ENCODE measurements around the gene TMEM161B.
"Not testable (repeated sequence)": the region's sequence is repeated elsewhere in the genome, so short reads cannot be mapped to it uniquely, and the experiment has no call there.

TMEM161B gene

DNA sequence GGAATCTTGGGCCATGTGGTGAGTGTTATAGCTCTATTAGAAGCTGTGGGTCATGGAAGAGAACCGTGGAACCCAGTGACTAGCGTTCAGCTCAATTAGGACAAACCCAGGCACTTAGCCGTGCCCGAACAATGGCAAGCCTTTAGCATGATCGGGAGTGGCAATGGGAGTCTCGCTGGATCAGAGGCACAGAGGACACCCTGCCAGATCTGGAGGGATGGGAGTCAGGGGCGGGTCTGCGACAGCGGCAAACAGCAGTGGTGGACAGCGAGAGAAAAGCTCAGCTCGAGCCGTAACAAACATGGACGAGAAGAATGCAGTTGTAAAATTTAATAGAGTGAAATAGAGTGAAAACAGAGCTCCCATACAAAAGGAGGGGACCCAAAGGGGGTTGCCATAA is 91.2 kb downstream of the TMEM161B start:
- not testable (repeated sequence) for DNase-seq

DNA sequence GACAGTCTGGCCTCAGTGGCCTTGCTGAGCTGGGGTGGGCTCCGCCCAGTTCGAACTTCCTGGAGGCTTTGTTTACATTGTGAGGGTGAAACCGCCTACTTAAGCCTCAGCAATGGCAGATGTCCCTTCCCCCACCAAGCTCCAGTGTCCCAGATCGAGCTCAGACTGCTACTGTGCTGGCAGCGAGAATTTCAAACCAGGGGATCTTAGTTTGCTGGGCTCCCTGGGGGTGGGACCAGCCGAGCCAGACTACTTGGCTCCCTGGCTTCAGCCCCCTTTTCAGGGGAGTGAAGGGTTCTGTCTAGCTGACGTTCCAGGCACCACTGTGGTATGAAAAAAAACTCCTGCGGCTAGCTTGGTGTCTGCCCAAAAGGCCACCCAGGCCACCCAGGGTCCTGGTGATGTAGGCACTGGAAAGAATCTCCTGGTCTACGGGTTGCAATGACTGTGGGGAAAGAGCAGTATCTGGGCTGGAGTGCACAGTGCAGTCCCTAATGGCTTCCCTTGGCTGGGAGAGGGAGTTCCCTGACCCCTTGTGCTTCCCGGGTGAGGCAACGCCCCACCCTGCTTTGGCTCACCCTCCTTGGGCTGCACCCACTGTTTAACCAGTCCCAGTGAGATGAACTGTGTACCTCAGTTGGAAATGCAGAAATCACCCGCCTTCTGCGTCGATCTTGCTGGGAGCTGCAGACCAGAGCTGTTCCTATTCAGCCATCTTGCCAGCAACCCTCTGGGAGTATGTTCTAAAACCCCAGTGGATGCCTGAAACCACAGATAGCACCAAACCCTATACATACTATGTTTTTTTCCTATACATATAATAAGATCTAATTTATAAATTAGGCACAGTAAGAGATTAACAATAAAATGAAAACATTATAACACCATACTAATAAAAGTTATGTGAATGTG is 95.5 kb downstream of the TMEM161B start:
- no peak for DNase-seq

- DNase-seq, result no peak
These were observed 109.1 kb downstream of the TMEM161B start for GRCh38 chr5:88159591-88159990.

DNA sequence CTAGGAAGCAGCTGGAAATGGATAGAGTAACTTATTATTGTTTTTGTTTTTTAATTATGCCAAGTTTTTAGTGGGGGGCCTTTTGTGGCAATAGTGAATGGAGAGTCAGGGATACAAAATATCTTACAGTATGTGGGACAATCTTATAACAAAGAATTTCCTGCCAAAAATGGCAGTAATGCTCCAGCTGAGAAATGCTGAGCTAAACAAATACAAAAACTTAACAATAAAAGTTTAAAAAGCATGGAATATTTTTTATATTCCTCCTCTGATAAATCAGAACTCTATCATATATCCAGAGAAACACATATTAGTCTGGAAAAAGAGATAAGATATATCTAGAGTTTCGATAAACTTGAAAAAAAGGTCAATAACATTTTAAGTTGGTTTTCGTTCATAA is 110.6 kb downstream of the TMEM161B start:
- no peak for DNase-seq

DNA sequence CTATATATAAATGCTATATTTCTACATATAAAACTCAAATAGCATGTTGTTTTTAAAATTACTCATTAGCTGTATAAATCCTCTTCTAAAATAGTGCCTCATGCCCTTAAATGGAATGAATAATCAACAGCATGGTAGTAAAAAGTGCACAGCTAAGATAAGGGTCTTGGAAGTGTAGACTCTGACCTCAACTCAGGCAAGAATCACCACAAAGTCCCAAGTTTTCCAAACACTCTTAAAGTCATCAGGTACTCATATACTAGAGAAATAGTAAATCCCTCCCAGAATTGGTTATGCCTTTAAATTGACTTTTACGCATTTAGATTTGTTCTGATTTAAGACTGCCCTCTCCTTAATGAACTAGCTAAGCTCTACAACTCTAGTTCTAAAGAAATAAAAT is 113.8 kb downstream of the TMEM161B start:
- no peak for DNase-seq

- no peak for DNase-seq
These were observed 117.9 kb downstream of the TMEM161B start for GRCh38 chr5:88150747-88151146.

- no peak for DNase-seq
These were observed 122.8 kb downstream of the TMEM161B start for GRCh38 chr5:88145611-88146467.

DNA sequence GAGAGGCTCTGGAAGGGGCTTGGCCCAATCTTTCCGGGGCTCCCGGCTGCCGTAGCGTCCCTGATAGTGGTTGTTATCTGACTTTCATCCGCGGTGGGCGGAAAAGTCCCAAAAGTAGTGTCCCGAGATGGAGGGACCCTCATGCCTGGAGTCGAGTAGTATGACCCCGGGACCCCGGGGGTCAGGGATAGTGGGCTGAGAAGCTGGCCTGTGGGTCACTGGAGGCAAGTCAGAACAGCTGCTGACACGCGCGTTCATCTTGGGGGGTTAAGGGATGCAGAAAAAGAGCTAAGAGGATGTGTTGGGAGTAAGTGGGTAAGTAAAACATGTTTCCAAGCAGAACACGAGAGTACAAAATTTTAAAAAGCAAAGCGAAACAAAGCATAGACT is 123.4 kb downstream of the TMEM161B start:
- no peak for DNase-seq

Measured in activated CD4-positive, alpha-beta T cell treated with anti-CD3 and anti-CD28 coated beads, Interleukin-10, Interleukin-2, amounts not matched to agents 100 ng/mL and 50 ng/mL, durations not matched to agents 16 hours and 8 hours (primary cell).